CD4-positive, alpha-beta T cell treated with Interleukin-21 for 1 hour (primary cell): ENCODE results near the gene KRABD2.
"Not testable (repeated sequence)": the region's sequence is repeated elsewhere in the genome, so short reads cannot be mapped to it uniquely, and the experiment has no call there.

Experiments used
- DNase-seq: peaks from one replicate; pipeline ENCODE4 v3.0.0-alpha.2; 2020

The KRABD2 gene

GRCh38 chr17:8392674-8393469 is 16.4 kb upstream of the KRABD2 start:
- no peak for DNase-seq

GRCh38 chr17:8392274-8392673 is 15.8 kb upstream of the KRABD2 start:
- no peak for DNase-seq

DNA sequence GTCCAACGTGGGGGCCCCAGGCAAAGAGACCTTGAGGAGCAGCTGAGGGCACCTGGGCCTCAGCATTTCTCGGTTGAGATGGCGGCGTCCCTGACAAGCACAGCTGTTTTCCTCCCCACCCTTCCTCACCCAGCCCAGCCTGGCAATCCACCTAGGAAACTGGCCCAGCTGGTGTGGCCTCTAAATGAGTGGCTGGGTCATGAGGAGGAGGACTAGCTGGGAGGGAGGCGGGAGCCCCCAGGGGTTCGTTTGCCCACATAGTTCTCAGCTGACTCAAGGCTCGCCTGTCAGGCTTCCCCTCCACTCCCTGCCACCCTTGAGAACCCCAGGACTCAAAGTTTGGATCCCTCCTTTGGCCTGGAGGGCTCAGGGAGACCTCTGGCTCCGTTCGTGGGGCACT is 15.2 kb upstream of the KRABD2 start:
- DNase-seq = no peak

GRCh38 chr17:8387914-8388651 is 11.6 kb upstream of the KRABD2 start:
- peak; percentile 57 for DNase-seq

DNA sequence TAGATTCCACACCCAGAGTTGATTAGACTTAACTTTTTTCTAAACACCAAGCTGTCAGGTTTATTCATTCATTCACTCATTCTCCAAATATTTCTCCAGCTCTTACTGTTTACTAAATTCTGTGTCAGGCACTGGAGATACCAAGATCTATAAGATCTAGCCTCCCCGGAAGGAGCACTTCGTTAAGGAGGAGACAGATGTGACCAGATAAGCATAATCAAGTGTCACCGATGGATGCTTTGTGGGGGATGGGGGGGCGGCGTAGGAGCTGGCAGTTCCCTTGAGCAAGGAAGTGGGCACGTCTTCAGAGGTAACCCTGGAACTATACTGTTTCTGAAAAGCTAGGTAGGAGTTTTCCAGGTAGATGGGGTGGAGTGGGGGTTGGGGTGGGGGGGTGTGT is 10.3 kb upstream of the KRABD2 start:
- DNase-seq = no peak

GRCh38 chr17:8384801-8385378 is 8.4 kb upstream of the KRABD2 start:
- no peak for DNase-seq

- peak; percentile 98 for DNase-seq
Measured at GRCh38 chr17:8383143-8383822, 6.8 kb upstream of the KRABD2 start, which contains the start of gene RPL26. TSS of gene RPL26 (minus strand) at chr17:8383193. CDS start at chr17:8382310, 883 bp downstream.

GRCh38 chr17:8382880-8383142 is 6.3 kb upstream of the KRABD2 start:
- DNase-seq = no peak

DNA sequence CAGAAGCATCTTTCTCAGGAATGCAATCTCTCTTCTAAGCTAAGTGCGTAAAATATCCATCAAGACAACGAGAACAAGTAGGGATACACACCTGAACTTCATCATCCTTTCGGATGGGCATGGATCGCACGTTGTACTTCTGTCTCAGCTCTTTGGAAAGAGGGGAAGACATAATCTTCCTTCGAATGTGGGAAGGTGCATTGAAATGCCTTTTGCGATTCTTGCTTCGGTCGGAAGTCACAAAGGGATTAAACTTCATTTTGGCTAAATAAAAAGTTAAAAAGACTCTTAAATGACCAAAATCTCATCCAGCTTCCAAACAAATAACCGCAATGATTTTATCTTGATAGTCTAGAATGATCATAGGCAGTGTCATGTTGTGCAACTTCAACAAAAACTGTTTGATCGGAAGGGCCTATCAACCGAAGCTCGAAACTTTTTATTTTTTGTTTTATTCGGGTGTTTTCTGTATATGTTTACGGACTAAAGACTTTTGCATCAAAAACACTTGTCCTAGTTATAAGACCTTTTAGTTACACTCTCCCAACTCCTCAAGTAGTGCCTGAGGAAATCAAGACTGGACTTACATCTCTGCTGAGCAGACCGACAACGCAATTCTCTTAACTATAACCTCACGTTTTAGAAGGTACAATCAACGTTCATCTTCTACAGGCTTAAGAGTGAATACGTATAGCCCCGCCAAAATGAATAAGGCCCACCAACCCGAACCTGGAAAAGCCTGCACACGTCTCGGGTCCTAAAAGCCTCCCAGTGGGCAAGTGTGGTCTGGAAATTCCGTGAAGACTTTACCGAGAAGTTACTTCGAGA is 5.8 kb upstream of the KRABD2 start:
- DNase-seq = no peak

DNA sequence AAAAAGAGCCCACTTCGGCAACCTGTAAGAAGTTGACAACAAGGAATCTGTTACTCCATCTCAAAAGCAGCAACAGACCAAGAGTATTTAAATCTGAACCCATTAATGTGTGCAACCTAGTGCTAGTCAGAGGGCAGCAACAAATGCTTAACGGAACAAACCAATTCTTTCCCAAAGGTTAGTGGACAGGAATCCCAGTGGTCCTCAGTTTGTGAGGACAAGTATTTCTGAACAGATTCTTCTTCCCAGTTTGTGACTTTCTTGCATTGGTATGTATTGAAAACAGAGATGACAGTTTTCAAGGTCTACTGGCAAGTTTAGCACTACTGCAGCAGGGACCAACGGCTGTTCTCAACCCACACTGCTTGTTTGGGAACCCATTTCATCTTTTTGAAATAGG is 3.5 kb upstream of the KRABD2 start:
- DNase-seq = no peak

GRCh38 chr17:8378117-8378516 is 1.6 kb upstream of the KRABD2 start:
- not testable (repeated sequence) for DNase-seq

- no peak for DNase-seq
Measured at GRCh38 chr17:8377422-8377821, 918 bp upstream of the KRABD2 start.

GRCh38 chr17:8375738-8376259 is 705 bp downstream of the KRABD2 start:
- DNase-seq = no peak

DNA sequence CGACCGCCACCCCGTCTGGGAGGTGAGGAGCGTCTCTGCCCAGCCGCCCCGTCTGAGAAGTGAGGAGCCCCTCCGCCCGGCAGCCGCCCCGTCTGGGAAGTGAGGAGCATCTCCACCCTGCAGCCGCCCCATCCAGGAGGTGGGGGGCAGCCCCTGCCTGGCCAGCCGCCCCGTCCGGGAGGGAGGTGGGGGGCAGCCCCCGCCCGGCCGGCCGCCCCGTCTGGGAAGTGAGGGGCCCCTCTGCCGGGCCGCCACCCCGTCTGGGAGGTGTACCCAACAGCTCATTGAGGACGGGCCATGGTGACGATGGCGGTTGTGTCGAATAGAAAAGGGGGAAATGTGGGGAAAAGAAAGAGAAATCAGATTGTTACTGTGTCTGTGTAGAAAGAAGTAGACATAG is 2.6 kb downstream of the KRABD2 start:
- DNase-seq = not testable (repeated sequence)

- DNase-seq = no peak
Measured at GRCh38 chr17:8372422-8372821, 4.1 kb downstream of the KRABD2 start.

DNA sequence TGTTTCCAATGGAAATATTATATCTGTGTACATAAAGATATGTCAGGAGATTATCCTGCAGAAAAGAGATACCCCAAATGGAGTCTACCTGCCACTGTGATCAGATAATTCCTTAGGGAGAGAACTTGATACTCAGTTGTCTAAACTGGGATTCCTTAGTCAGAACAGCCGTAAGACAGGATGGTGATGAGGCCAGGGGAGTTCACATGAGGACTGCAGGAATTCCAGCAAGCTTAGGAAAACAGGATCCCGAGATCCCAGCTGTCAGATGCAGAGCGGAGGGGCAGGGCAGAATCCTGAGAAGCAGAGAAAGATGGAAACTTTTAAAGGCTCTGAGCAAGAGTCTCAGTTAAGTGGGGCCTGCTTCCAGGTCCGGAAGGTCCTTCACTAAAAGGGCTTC is 4.7 kb downstream of the KRABD2 start:
- no peak for DNase-seq

- no peak for DNase-seq
Measured at GRCh38 chr17:8369944-8370343, 6.6 kb downstream of the KRABD2 start.

DNA sequence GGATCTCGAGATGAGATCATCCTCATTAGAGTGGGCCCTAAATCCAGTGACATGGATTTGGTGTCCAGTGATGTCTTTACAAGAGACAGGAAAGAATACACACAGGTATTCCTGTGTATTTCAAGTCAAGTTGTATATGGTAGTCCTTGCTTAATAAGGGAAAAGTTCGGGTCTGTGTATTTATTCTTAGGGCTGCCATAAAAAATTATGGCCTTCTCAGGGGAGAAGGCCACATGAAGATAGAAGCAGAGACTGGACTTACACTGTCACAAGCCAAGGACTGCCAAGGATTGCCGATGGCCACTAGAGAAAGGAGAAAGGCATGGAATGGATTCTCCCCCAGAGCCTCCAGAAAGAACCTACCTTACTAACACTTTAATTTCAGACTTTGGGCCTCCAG is 8.3 kb downstream of the KRABD2 start:
- no peak for DNase-seq

- DNase-seq = no peak
Measured at GRCh38 chr17:8366231-8366630, 10.3 kb downstream of the KRABD2 start.

- no peak for DNase-seq
Measured at GRCh38 chr17:8365143-8365542, 11.4 kb downstream of the KRABD2 start.

GRCh38 chr17:8362651-8363332 is 13.7 kb downstream of the KRABD2 start:
- no peak for DNase-seq

DNA sequence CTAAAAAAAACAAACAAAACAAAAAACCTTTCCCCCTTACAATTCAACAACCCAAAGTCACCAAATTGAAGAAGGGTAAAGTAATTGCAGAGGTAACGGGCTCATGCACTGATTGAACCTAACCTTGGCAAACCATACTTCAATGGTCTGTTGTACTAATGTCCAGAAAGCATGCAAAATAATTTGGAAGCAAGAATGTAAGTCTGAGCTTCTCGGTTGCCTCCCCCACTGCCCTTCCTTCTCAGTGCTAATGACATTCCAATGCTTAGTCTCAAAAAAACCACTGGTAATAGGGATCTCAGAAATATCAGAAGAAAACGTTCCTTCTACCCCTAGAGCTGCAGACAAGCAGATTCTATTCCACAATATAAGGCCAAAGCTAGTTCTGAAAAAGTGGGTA is 15.8 kb downstream of the KRABD2 start:
- DNase-seq = no peak
